Measurements from ENCODE around the gene C12orf43. TPM values are rescaled to one million over a fixed set of nuclear protein-coding genes. Genes with fewer than 3 reads are reported as not detected.

C12orf43 gene
- total RNA-seq, 1 experiment from 2014 or later, result 14.8 TPM

GRCh38 chr12:120979220-120979861 is 36.9 kb downstream of the C12orf43 start:
- Histone ChIP-seq H3K27ac (no peak overlapping the region), H3K4me1 (replicated peaks; ENCODE audit: insufficient read depth) (no peaks in the 10 kb centered on the region), H3K27me3 (ENCODE audit: insufficient read depth, low read depth) (no peaks in the 10 kb centered on the region), H3K79me2 (ENCODE audit: low read depth) (no peaks in the 10 kb centered on the region), H3K9me3 (ENCODE audit: insufficient read depth, low read depth) (no peaks in the 10 kb centered on the region), H2AFZ (no peak overlapping the region), H3K4me2 (no peak overlapping the region), H4K20me1 (ENCODE audit: insufficient read depth) (no peaks in the 10 kb centered on the region), H3K9me2 (ENCODE audit: insufficient read depth) (no peaks in the 10 kb centered on the region), H3F3A (ENCODE audit: insufficient read depth, low read depth) (no peaks in the 10 kb centered on the region), H3K36me3 (ENCODE audit: low read depth) (no peaks in the 10 kb centered on the region), H3K4me3 (no peak overlapping the region)
- no TSS peak for BruUV-seq (replicated peaks)
- intact Hi-C loops (cut with micrococcal nuclease; ENCODE audit: unreplicated experiment), result no loop called here
- no peak for DNase-seq
- TF ChIP-seq EZH2 (IDR thresholded peaks at IDR 0.05; ENCODE audit: low read depth), result no peak
- TF ChIP-seq CTCF (conservative IDR thresholded peaks at IDR 0.05), result no peak
- ChIA-PET CTCF (no interaction called here), POLR2A (ENCODE audit: unreplicated experiment) (no interaction called here)

- no peaks in the 10 kb centered on the region for H3K9me3 ChIP-seq (ENCODE audit: insufficient read depth, low read depth)
- H2AFZ ChIP-seq, result no peak within 1 kb of the TSS
- H3K4me3 ChIP-seq, result no peak within 1 kb of the TSS
- ChIA-PET POLR2A (ENCODE audit: unreplicated experiment) (no interaction called here), CTCF (interaction anchor here (0.6 kb wide), 1 partner anchor 777 kb away, joined by 5 read pairs; no protein-coding TSS in a partner anchor)
- no peaks in the 10 kb centered on the region for H3K27me3 ChIP-seq (ENCODE audit: insufficient read depth, low read depth)
- no TSS peak for BruUV-seq (replicated peaks)
- H3K36me3 ChIP-seq (ENCODE audit: low read depth), result no peaks in the 10 kb centered on the region
- DNase-seq, result no peak
- TF ChIP-seq EZH2 (IDR thresholded peaks at IDR 0.05; ENCODE audit: low read depth) (no peak), CTCF (conservative IDR thresholded peaks at IDR 0.05) (no peak)
- H3K9me2 ChIP-seq (ENCODE audit: insufficient read depth), result no peaks in the 10 kb centered on the region
- no peaks in the 10 kb centered on the region for H4K20me1 ChIP-seq (ENCODE audit: insufficient read depth)
- H3K4me2 ChIP-seq, result no peak within 1 kb of the TSS
- H3K27ac ChIP-seq, result no peak within 1 kb of the TSS
- intact Hi-C loops (cut with micrococcal nuclease; ENCODE audit: unreplicated experiment), result no loop called here
- no peaks in the 10 kb centered on the region for H3K4me1 ChIP-seq (replicated peaks; ENCODE audit: insufficient read depth)
- no peaks in the 10 kb centered on the region for H3K79me2 ChIP-seq (ENCODE audit: low read depth)
- H3F3A ChIP-seq (ENCODE audit: insufficient read depth, low read depth), result no peaks in the 10 kb centered on the region
These were observed 37.7 kb downstream of the C12orf43 start, which contains the start of gene HNF1A for GRCh38 chr12:120978296-120979219. Gene HNF1A (plus strand): TSS chr12:120978543. CDS start chr12:120978769, 226 bp downstream.

- ChIA-PET POLR2A (ENCODE audit: unreplicated experiment) (no interaction called here), CTCF (interaction anchor here (0.6 kb wide), 1 partner anchor 776 kb away, joined by 5 read pairs; no protein-coding TSS in a partner anchor)
- TF ChIP-seq CTCF (conservative IDR thresholded peaks at IDR 0.05) (no peak), EZH2 (IDR thresholded peaks at IDR 0.05; ENCODE audit: low read depth) (no peak)
- Histone ChIP-seq H4K20me1 (ENCODE audit: insufficient read depth) (no peaks in the 10 kb centered on the region), H3K27ac (no peak overlapping the region), H3K36me3 (ENCODE audit: low read depth) (no peaks in the 10 kb centered on the region), H3K4me1 (replicated peaks; ENCODE audit: insufficient read depth) (no peaks in the 10 kb centered on the region), H2AFZ (no peak overlapping the region), H3K4me3 (no peak overlapping the region), H3K27me3 (ENCODE audit: insufficient read depth, low read depth) (no peaks in the 10 kb centered on the region), H3K9me3 (ENCODE audit: insufficient read depth, low read depth) (no peaks in the 10 kb centered on the region), H3K79me2 (ENCODE audit: low read depth) (no peaks in the 10 kb centered on the region), H3F3A (ENCODE audit: insufficient read depth, low read depth) (no peaks in the 10 kb centered on the region), H3K9me2 (ENCODE audit: insufficient read depth) (no peaks in the 10 kb centered on the region), H3K4me2 (no peak overlapping the region)
- no peak for DNase-seq
- intact Hi-C loops (cut with micrococcal nuclease; ENCODE audit: unreplicated experiment), result no loop called here
- no TSS peak for BruUV-seq (replicated peaks)
These were observed 38.6 kb downstream of the C12orf43 start for GRCh38 chr12:120977531-120978295.
